T1000 (cell line): Measurements from ENCODE around the gene SIGLEC10.

ENCODE experiments used
- DNase-seq: peaks from one replicate; lab custom pipeline; 2025; ENCODE audit warnings: mixed read lengths; lab: John Stamatoyannopoulos, UW

Gene SIGLEC10

GRCh38 chr19:51394050-51394836 lies 23.2 kb downstream of the SIGLEC10 start:
- peak; percentile 90 for DNase-seq

- DNase-seq = no peak
Observed at GRCh38 chr19:51392701-51393100, 24.7 kb downstream of the SIGLEC10 start.

- no peak for DNase-seq
Observed at GRCh38 chr19:51391073-51391611, 26.3 kb downstream of the SIGLEC10 start.

- no peak for DNase-seq
Observed at GRCh38 chr19:51389143-51389542, 28.3 kb downstream of the SIGLEC10 start.

GRCh38 chr19:51387924-51388389 lies 29.5 kb downstream of the SIGLEC10 start, which contains the start of gene LIM2:
LIM2 (minus strand) TSS chr19:51387974; CDS start chr19:51387443, 531 bp downstream.
- no peak for DNase-seq

GRCh38 chr19:51386882-51387520 lies 30.4 kb downstream of the SIGLEC10 start:
- no peak for DNase-seq

- no peak for DNase-seq
Observed at GRCh38 chr19:51382004-51382403, 35.4 kb downstream of the SIGLEC10 start.

- no peak for DNase-seq
Observed at GRCh38 chr19:51380379-51380778, 37.1 kb downstream of the SIGLEC10 start.

- no peak for DNase-seq
Observed at GRCh38 chr19:51377422-51377821, 40.0 kb downstream of the SIGLEC10 start.

- DNase-seq = no peak
Observed at GRCh38 chr19:51375504-51376221, 41.8 kb downstream of the SIGLEC10 start.

GRCh38 chr19:51372649-51373504 lies 44.6 kb downstream of the SIGLEC10 start, which contains the start of gene NKG7:
NKG7 (minus strand) TSS chr19:51372654; CDS start chr19:51372535, 119 bp downstream.
- no peak for DNase-seq

GRCh38 chr19:51372021-51372648 lies 45.3 kb downstream of the SIGLEC10 start:
- DNase-seq = no peak

GRCh38 chr19:51371186-51371690 lies 46.2 kb downstream of the SIGLEC10 start:
- DNase-seq = no peak

GRCh38 chr19:51370230-51370629 lies 47.2 kb downstream of the SIGLEC10 start:
- DNase-seq = no peak

- DNase-seq = no peak
Observed at GRCh38 chr19:51368366-51369282, 48.8 kb downstream of the SIGLEC10 start, which contains the start of gene CLDND2. CLDND2 (minus strand) TSS chr19:51369003; CDS start chr19:51368577, 426 bp downstream.

GRCh38 chr19:51367565-51368365 lies 49.7 kb downstream of the SIGLEC10 start:
- DNase-seq = peak; percentile 98

GRCh38 chr19:51367255-51367564 lies 50.2 kb downstream of the SIGLEC10 start:
- no peak for DNase-seq

- DNase-seq = peak; percentile 89
Observed at GRCh38 chr19:51366389-51367254, 50.8 kb downstream of the SIGLEC10 start.
